Hematopoietic multipotent progenitor cell treated with erythropoietin and hydrocortisone succinate and interleukin-3 and kit ligand, for 6 days (in vitro differentiated cells): Measurements from ENCODE around the gene DYRK1B.
"Not testable (repeated sequence)": the region's sequence is repeated elsewhere in the genome, so short reads cannot be mapped to it uniquely, and the experiment has no call there.

Experiments used
- DNase-seq: peaks from one replicate; pipeline ENCODE4 v3.0.0-alpha.2; 2015

The DYRK1B gene

DNA sequence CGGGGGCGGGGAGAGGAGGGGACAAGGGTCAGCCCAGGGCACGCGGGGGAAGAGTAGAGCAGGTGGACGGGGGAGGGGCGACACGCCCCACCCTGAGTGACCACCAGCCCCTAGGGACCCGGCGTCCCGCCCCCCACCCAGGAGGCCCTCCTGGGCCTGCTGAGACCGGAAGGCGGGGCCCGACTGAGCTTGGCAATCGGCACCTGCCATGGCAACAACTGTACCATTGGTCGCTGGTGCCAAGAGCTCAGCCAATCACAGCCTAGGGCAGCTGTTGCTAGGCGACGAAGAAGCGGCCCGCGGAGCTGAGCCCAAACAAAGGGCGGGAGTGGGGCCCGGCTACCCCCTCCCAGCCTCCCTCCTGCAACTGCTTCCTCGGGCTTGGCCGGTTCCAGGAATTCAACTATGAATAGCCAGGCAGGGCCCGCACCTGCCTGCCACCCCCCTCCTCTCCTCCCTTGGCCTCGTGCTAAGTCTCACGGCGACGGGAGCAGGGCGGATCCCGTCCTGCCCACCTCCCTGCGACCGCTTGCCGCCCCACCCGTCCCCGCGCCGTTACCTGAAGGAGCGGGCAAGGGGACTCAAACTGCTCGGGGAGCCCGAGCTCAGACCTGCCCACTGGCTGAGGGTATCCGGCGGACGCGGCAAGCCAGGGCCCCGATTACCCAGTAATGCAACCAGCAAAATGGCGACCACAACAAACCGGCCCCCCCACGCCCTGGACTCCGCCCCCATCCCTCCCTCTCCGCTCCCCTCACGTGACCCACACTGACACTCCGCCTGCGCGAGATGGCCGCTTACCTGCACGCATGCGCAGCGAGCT lies at the start of gene DYRK1B:
TSS of gene DYRK1B (minus strand) at position 699 of the 823 bp plus-strand sequence. CDS start 2,295 bp downstream, outside the sequence.
- peak; percentile 99 for DNase-seq

DNA sequence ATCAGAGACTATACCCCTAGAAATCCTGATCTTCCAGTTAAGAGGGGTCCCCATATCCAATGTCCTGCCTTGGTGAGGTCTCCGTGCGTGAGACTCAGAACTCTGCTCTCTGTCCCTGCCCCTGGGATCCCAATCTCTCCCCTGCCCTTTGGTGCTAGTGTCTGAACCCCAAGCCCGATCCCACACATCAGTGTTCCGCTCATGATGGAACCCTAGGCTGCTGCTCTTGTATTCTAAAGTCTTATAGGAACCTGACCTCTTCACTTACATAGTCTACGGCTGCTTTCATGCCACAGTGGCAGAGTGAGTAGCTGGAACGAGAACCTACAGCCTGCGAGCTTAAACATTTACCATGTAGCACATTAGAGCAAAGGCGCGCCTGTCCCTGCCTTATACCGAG lies 48.7 kb upstream of the DYRK1B start:
- DNase-seq, result not testable (repeated sequence)

DNA sequence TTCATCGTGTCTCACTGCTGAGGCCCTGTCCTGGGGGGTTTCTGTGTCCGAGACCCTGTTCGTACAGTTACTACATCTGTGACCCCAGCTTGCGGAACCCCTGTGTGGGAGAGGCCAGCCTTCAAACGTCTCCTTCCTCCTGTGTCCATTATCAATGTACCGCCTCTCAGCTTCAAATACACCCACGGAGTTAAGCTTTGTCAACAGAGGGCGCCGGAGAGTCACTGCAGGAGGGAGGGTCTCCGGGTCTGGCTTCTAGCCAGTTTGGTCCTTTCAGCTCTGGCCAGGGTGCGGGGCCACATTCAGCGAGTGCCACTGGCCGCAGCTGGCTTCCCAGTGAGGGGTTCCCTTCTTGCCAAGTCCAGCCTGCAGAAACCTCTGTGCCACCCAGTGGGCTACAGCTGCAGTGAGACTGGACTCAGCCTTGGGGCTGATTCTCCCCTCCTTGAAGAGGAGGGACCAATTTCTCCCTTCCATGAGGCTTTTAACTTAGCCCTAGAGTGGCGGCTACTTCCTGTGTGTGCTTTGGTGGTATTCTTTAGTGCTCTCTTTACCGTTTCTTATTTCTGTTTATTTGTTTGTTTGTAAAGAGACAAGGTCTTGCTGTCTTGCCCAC lies 47.6 kb upstream of the DYRK1B start:
- peak; percentile 61 for DNase-seq

DNA sequence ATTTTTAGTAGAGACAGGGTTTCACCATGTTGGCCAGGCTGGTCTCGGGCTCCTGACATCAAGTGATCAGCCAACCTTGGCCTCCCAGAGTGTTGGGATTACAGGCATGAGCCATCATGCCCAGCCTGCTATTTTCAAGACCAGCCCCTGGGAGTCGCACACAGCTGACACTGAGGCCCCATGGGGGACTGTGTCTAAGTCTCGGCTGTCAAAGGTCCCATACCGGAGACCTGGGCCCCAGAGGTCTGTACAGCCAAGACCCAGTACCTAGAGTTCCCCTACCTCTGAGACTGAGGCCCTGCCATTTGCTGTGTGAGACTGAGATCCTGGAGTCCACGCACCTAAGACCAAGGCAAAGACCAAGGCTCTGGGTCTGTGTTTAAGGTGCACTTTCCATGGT lies 46.3 kb upstream of the DYRK1B start:
- DNase-seq, result not testable (repeated sequence)

DNA sequence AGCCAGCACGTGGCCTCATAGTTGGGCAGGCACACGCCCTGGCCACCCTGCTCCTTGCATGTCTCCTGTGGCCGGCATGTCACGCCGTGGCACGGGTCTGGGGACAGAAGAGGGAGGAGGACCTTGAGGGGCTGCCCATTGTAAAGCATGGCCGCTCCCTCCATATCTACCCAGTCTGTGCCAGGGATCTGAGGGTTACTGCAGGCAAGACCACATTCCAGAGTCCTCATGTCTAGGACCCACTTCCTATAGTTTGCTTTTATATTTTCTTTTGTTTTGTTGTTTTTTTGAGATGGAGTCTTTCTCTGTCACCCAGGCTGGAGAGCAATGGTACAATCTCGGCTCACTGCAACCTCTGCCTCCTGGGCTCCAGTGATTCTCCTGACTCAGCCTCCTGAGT lies 45.8 kb upstream of the DYRK1B start:
- DNase-seq, result not testable (repeated sequence)

DNA sequence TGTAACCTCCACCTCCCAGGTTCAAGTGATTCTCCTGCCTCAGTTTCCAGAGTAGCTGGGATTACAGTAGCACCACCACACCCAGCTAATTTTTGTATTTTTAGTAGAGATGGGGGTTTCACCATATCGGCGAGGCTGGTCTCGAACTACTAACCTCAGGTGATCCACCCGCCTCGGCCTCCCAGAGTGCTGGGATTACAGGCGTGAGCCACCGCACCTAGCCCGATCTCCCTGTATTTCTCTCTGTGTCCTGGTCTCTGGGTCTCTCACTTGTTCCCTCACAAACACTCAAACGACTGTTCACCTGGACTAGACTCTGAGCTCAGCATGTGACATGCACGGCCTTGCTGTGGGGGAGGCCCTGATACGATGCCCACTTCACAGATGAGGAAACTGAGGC lies 44.9 kb upstream of the DYRK1B start:
- not testable (repeated sequence) for DNase-seq

DNA sequence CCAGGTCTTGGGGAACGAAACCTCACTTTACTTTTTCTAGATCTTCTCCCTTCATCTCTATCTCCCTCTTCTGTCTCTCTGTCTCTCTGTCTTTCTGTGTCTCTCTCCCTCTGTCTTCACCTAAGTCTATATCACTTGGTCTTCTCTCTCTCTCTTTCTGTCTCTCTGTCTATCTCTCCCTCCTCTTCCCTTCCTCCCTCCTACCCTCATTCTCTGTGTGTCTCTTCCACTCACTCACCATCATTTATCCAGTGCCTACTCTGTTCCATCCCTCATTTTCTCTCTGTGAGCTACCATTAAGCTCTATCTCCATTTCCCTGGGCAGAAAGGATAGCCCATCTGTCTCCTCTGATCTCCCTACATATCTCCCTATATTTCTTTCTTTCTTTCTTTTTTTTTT lies 44.4 kb upstream of the DYRK1B start:
- DNase-seq, result no peak

DNA sequence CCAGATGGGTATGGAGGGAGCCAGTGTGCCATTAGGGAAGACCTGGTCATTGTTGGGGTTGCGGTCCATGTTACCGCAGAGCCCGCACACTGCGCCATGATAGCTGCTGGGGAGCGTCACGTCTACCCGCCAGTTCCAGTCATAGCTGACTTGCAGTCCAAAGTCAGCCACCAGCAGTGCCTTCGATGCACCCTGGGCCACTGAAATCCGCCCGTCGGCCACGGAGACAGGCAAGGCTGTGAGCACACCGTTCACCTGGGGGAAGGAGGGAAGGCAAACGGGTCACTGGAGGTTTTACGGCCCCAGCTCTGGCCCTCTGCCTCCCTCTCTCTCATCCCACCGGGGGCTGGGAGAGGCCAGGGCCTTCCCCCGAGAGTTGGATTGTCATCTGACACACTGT lies 44.0 kb upstream of the DYRK1B start:
- DNase-seq, result not testable (repeated sequence)

DNA sequence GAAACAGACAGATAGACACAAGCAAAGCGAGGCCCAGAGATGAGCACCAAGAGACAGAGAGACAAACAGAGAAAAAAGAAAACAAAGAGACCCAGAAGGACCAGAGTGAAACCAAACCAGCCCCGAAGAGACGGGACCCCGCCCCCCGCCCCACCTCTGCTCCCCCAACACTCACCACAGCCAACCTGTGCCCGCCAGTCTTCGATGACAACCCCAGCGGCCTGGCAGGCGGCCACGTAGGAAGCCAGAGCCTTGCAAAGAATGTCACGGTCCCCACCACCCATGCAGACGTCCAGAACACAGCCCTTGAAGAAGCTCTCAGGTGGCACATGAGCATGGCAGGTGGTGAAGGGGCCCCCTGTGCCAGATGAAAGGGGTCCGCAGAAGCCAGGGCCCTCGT lies 43.5 kb upstream of the DYRK1B start:
- not testable (repeated sequence) for DNase-seq

DNA sequence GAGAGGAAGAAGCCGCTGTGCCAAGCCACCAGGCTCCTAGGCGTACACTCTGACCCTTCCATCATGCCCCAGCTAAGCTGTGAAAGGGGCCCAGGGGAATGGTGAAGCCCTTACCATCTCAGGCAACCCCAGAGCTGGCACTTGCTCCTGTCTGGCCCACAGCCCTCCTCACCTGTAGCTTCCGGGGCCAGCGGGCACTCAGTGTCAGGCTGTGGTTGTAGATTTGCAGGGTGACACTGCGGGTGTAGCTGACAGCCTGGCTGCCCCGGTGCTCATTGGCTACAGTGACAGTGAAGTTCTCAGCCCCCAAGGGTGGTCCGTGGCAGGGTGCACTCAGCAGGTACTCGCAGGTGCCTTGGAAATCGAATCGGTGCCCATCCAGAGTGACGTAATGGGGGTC lies 42.5 kb upstream of the DYRK1B start:
- not testable (repeated sequence) for DNase-seq

DNA sequence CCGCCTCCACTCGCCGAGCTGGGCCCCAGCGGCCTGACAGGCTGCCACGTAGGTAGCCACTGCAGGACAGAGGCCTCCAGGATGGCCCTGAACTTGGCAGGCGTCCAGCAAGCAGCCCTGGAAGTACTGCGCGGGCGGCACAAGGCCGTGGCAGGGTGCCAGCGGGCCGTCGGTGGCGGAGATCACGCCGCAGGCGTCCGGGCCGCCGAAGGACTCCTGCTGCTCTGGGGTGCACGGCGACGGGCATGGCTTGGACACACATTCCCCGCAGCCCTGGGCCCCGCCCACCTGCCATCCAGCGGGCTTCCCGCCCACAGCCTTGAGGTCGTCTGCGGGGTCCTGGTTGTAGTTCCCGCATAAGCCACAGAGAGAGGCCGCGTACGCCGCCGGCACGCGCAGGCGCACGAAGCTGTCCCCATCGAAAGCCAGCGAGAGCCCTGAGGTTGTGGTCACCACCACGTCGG lies 41.5 kb upstream of the DYRK1B start:
- not testable (repeated sequence) for DNase-seq

DNA sequence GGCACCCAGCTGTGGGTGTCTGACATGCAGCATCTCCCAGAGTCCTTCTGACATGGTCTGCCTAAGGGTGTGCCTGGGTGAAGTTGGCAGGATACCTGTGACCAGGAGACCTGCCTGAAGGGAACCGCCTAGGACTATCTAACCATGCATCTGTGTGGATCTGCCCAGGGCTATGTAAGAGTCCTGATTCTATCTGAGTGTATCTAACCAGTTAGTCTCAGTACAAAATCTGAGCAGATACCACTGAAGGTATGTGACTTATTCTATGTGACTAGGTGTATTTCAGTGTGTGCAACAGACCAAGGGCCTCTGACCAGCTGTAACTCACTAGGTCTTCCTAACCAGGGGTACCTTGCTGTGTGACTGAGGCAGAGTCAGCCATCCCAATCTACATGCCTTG lies 40.4 kb upstream of the DYRK1B start:
- no peak for DNase-seq

DNA sequence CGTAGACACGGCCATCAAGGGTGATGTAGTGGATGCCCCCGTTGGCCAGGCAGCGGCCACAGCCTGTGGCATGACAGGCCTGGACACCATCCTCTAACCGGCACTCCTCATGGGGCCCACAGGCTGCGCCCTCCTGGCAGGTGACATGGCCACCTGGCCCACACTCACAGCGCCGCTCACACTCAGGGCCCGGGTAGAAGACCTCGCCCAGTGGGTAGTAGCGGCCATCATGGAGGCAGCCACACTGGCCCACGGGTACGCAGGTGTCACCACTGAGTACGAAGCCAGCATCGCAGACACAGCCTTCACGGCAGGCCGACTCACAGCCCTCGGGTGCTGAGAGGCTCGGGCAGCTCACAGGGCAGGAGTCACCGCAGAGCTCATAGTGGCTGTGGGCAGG lies 39.4 kb upstream of the DYRK1B start:
- no peak for DNase-seq

DNA sequence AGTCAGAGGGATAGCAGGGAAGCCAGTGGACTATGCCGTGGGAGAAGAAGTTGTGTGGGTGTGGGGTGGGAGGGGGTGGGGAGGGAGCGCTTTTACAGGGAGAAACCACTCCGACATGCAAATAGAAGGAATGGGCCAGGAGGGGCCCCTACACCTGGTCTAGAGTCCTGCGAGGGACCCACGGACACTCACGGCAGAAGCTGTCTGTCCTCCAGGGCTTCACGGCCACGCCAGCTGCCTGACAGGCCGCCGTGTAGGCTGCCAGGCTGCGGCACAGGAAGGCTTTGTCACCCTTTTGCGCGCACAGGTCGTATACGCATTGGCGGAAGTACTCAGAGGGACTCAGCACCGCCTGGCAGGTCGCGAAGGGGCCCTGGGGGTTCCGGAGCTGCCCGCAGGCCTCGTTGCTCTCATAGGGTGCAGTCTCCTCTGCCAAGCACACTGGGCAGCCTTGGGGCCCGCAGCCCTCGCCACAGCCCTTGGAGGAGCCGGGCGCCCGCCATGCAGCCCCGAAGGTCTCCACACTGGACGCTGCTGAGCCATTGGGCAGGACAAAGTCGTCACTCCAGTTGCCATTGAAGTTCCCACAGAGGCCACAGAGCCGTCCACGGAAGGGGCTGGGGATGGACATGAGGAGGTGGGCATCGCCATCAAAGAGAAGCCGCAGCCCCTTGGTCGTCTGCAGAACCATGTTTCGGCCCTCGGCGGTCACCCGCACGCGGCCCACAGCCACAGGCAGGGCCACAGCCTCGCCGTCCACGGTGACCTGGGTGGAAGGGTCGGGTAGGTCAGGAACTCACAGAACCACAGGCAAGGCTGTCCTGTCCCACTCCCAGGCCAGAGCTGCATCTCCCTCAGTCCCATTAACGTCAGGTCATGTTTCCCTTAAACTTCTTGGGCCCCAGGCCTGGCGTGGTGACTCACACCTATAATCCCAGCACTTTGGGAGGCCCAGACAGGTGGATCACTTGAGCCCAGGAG lies 38.2 kb upstream of the DYRK1B start:
- DNase-seq, result no peak

DNA sequence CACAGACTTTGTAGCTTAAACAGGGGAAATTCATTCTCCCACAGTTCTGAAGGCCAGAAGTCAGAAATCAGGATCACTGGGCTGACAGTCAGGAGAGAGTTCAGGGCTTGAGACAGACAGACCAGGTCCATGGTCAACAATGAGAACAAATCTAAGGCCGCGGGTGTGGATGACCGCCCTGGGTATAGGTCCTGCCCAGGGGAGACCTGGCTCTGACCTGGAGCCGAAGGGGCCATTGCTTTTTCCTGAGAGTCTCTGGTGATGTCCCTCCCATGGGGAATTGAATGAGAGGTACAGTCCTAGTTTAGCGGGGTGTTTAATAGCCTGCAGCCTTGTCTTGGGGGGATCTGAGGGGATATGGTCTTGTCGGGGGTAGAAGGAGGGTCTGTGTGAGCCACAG lies 37.4 kb upstream of the DYRK1B start:
- no peak for DNase-seq

DNA sequence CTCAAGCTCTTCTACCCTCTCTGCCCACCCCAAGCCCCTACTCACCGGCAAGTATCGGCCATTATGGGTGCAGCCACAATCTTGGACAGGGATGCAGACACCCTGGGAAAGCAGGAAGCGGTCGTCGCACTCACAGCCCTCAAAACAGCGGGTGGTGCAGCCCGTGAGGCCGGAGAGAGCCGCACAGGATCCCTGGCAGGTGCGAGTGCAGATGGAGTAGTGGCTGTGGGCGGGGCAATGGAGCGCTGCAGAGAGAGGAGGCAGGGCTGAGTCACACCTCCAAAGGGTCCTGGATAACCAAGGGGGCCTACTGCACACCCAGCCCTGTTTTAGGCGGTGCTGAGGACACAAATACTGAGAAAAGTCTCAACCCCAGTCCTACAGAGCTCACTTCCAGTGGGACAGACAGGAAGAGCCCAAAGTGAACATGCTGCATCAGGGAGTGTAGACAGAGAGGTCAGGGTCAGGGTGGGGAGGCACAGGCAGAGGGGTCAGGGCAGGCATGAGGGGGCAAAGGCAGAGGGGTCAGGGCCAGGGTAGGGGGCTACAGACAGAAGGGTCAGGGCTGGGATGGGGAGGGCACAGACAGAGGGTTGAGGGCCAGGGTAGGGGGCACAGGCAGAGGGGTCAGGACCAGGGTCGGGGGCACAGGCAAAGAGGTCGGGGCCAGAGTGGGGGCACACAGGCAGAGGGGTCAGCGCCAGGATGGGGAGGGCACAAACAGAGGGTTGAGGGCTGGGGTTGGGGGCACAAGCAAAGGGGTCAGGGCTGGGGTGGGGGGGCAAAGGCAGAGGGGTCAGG lies 36.4 kb upstream of the DYRK1B start:
- DNase-seq, result no peak

DNA sequence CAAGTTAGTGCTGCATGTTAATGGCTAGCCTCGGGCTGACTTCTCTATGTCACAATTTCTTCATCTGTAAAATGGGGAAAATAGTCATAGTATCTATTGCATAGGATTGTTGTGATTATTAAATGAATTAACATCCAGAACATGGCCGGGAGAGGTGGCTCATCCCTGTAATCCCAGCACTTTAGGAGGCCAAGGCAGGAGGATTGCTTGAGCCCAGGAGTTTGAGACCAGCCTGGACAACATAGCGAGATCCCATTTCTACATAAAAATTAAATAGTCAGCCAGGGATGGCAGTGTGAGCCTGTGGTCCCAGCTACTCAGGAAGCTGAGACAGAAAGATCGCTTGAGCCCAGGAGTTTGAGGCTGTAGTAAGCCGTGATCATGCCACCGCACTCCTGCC lies 34.0 kb upstream of the DYRK1B start:
- no peak for DNase-seq

DNA sequence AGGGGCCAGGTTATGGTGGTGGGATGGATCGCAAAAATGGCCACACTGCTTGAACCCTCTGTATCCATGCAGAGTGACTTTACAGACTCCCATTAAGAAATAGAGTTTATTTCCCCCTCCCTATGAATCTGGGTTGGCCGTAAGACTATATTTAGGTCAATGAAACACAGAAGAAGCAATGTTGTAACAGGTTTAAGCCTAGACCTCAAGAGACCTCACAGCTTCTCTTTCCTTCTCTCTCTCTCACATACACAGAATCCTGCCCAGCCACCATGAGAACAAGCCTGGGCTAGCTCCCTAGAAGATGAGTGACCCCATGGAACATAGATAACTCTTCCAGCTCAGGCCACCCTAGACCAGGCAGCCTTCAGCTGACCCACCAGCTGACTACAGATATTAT lies 33.2 kb upstream of the DYRK1B start:
- DNase-seq, result no peak

DNA sequence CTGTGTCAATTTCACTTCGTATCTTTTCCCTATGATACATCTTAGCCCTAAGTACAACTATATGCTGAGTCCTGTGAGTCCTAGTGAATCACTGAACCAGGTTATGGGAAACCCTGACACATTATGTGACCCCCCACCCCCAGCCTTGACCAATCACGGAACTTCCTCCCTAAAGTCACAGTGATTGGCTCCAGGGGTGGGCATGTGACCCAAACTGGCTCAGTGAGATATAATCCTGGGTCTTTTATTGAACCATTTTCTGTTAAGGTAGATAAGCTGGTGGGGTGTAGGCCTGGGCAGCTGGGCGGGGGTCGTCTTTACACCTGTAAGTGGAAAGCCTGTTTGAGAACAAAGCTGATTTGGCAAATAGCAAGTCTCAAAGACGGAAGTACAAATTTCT lies 32.0 kb upstream of the DYRK1B start:
- no peak for DNase-seq

DNA sequence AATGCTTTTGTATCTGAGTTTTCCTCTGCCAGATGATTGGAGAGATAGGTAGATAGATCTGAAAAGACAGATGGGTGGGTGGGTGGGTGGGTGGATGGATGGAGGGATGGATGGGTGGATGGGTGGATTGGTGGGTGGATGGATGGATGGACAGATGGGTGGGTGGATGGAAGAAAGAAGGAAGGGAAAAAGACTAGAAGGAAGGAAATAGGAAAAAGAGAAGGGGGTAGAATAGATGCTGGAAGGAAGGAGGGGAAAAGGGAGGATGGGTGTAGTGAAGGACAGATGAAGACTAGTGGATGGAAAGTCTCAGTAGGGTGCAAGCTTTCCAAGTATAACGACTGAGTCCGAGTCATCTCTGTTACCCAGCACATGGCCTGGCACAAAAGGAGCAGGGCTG lies 31.2 kb upstream of the DYRK1B start:
- DNase-seq, result no peak

DNA sequence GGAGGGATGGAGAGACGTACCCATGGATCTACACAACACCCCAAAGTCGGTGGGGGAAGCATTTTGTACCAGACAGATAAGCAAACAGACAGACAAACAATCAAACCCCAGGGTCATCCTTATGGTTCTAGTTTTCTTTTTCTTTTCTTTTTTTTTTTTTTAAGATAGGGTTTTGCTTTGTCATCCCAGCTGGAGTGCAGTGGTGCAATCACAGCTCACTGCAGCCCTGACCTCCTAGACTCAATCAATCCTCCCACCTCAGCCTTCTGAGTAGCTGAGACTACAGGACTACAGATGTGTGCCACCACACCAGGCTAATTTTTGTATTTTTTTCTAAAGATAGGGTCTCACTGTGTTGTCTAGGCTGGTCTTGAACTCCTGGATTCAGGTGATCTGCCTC lies 30.2 kb upstream of the DYRK1B start:
- DNase-seq, result peak; percentile 13

DNA sequence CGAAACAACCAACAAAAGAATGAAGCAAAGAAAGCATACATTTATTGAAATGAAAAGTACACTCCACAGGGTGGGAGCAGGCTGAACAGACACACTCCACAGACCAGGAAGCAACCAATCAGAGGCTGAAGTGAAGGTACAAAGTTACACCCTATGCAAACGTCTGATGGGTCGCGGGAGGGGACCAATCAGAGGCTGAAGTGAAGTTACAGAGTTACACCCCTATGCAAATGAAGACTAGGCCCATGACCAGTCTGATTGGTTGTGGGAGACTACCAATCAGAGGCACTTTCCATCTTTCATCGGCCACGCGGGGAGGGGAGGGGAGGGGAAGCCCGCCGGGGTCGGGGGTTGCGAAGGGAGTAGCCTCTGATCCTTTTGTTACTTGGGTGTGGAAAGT lies 24.6 kb upstream of the DYRK1B start:
- DNase-seq, result peak; percentile 12
